ENCODE measurements around the gene KCNS3.

Gene KCNS3

GRCh38 chr2:17857021-17857420, 21.4 kb upstream of the KCNS3 start:
- no peak overlapping the region for H3K4me3 ChIP-seq
- H3K36me3 ChIP-seq (replicated peaks): no peaks in the 10 kb centered on the region
- H3K27me3 ChIP-seq (ENCODE audit: low read depth): no peaks in the 10 kb centered on the region; the same call in 1 of the 2 replicates
- in situ Hi-C loops (cut with MboI; ENCODE audit: low sequenced_read_pairs): loop anchor here (25.0 kb wide), 1 partner anchor 305 kb away; no protein-coding TSS in a partner anchor
- DNase-seq (ENCODE audit: low spot score in 2 of 2): no peak
- no peaks in the 10 kb centered on the region for H3K4me1 ChIP-seq
- H3K9me3 ChIP-seq: no peaks in the 10 kb centered on the region

DNA sequence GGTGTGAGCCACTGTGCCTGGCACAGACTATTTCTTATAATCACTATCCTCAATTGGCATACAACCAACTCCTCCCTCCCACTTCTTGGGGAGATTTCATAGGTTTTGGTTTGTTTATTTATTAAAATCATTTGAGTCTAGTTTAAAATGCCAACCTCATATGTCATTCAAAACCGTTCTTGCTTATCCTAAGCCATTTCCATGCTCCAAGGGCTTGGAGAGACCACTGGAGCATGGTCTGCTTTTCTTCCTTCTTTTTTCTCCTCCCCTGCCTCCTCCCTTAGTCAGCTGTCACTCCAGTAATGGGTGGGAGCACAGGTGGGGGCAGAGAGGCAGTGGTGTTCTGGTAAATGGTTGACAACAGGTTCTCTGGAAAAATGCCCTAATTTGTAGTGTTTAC, 20.4 kb upstream of the KCNS3 start:
- Histone ChIP-seq H3K27me3 (ENCODE audit: low read depth) (no peaks in the 10 kb centered on the region; the same call in 1 of the 2 replicates), H3K4me3 (no peak overlapping the region), H3K4me1 (peaks cover under 1% of the 10 kb centered on the region; the same call in 1 of the 2 replicates), H3K9me3 (no peaks in the 10 kb centered on the region), H3K36me3 (replicated peaks) (no peaks in the 10 kb centered on the region)
- in situ Hi-C loops (cut with MboI; ENCODE audit: low sequenced_read_pairs): loop anchor here (25.0 kb wide), 1 partner anchor 304 kb away; no protein-coding TSS in a partner anchor
- DNase-seq (ENCODE audit: low spot score in 2 of 2): no peak

- Histone ChIP-seq H3K9me3 (no peaks in the 10 kb centered on the region), H3K4me1 (peaks cover 11% of the 10 kb centered on the region), H3K27me3 (ENCODE audit: low read depth) (no peaks in the 10 kb centered on the region), H3K4me3 (no peak overlapping the region), H3K36me3 (replicated peaks) (no peaks in the 10 kb centered on the region)
- peak in 1 of 2 experiments; percentile 38 for DNase-seq (ENCODE audit: low spot score in 2 of 2)
- in situ Hi-C loops (cut with MboI; ENCODE audit: low sequenced_read_pairs): loop anchor here (25.0 kb wide), 1 partner anchor 299 kb away; no protein-coding TSS in a partner anchor
Observed at GRCh38 chr2:17863539-17863938, 14.9 kb upstream of the KCNS3 start.

DNA sequence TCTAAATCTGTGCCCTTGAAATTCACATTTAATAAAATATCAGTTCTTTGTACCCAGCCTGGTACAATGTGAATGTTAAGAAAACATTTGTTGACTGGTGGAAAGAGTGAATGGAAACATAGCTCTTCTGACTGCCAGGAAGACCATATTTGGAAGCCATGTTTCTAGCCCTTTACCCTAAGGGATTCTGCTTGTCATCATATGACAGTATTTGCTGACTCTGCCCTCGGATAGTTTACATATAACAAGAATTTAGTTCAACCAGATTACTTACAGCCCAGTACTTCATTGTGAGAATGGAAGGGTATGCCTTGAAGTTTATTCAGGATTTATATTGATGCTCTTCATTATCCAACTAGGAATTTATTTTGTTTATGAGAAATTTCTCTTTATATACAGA, 13.8 kb upstream of the KCNS3 start:
- no peak for DNase-seq (ENCODE audit: low spot score in 2 of 2)
- Histone ChIP-seq H3K4me3 (no peak overlapping the region), H3K27me3 (ENCODE audit: low read depth) (no peaks in the 10 kb centered on the region), H3K36me3 (replicated peaks) (no peaks in the 10 kb centered on the region), H3K9me3 (no peaks in the 10 kb centered on the region), H3K4me1 (peaks cover 11% of the 10 kb centered on the region)
- in situ Hi-C loops (cut with MboI; ENCODE audit: low sequenced_read_pairs): loop anchor here (25.0 kb wide), 1 partner anchor 298 kb away; no protein-coding TSS in a partner anchor

- in situ Hi-C loops (cut with MboI; ENCODE audit: low sequenced_read_pairs): loop anchor here (25.0 kb wide), 1 partner anchor 295 kb away; no protein-coding TSS in a partner anchor
- Histone ChIP-seq H3K4me1 (peaks cover 11% of the 10 kb centered on the region), H3K36me3 (replicated peaks) (no peaks in the 10 kb centered on the region), H3K4me3 (no peak overlapping the region), H3K27me3 (ENCODE audit: low read depth) (no peaks in the 10 kb centered on the region), H3K9me3 (no peaks in the 10 kb centered on the region)
- DNase-seq (ENCODE audit: low spot score in 2 of 2): no peak
Observed at GRCh38 chr2:17867133-17867532, 11.3 kb upstream of the KCNS3 start.

GRCh38 chr2:17869128-17869527, 9.3 kb upstream of the KCNS3 start:
- in situ Hi-C loops (cut with MboI; ENCODE audit: low sequenced_read_pairs): loop anchor here (25.0 kb wide), 1 partner anchor 293 kb away; no protein-coding TSS in a partner anchor
- DNase-seq (ENCODE audit: low spot score in 2 of 2): no peak

DNA sequence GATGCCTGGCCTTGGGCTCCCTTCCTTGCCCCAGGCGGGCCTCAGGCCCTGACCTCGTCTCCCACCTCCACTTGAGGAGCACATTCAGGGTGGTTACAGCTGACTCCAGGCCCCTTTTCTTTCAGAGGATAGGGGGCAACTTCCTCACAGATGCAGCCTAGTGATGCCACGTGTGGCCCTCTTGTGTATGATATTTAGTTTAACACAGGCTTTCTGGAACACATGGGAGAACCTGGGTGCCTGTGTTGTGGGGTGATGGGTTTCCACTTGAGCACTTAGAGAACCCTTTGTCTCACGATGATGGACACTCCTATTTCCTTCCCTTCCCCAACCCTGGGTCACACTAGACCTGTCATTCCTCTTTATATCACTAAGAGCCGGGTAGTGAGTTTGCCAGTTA, 6.8 kb upstream of the KCNS3 start:
- in situ Hi-C loops (cut with MboI; ENCODE audit: low sequenced_read_pairs): loop anchor here (25.0 kb wide), 1 partner anchor 291 kb away; no protein-coding TSS in a partner anchor
- Histone ChIP-seq H3K27me3 (ENCODE audit: low read depth) (no peaks in the 10 kb centered on the region), H3K36me3 (replicated peaks) (no peaks in the 10 kb centered on the region), H3K9me3 (no peaks in the 10 kb centered on the region), H3K4me3 (no peak overlapping the region), H3K4me1 (no peaks in the 10 kb centered on the region)
- DNase-seq (ENCODE audit: low spot score in 2 of 2): no peak

More at GRCh38 chr2:17869128-17869527, 9.3 kb upstream of the KCNS3 start:
- no peaks in the 10 kb centered on the region for H3K36me3 ChIP-seq (replicated peaks)
- H3K4me3 ChIP-seq: no peak overlapping the region
- no peaks in the 10 kb centered on the region for H3K27me3 ChIP-seq (ENCODE audit: low read depth)
- no peaks in the 10 kb centered on the region for H3K9me3 ChIP-seq
- H3K4me1 ChIP-seq: no peaks in the 10 kb centered on the region

DNA sequence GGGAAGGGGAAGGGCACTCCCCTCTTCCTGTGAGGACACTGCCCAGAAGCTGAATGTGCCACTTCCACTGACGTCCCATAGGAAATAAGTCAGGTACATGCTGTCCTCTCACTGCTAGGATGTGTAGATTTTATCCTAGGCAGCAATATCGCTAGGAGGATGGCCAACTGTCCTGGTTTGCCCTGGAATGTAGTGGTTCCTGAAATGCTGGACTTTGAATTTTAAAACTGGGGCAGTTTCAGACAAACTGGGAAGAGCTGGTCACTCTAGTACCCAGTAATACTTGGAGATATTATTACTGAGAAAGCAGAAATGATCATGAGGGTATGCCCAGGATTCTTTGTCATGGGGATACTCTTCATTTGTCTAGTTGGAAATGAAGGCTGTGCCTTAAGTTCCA, 5.4 kb upstream of the KCNS3 start:
- no peaks in the 10 kb centered on the region for H3K9me3 ChIP-seq
- in situ Hi-C loops (cut with MboI; ENCODE audit: low sequenced_read_pairs): loop anchor here (25.0 kb wide), 1 partner anchor 289 kb away; no protein-coding TSS in a partner anchor
- no peak for DNase-seq (ENCODE audit: low spot score in 2 of 2)
- H3K4me3 ChIP-seq: no peak overlapping the region
- H3K36me3 ChIP-seq (replicated peaks): no peaks in the 10 kb centered on the region
- peaks cover 3% of the 10 kb centered on the region for H3K4me1 ChIP-seq
- H3K27me3 ChIP-seq (ENCODE audit: low read depth): no peaks in the 10 kb centered on the region

DNA sequence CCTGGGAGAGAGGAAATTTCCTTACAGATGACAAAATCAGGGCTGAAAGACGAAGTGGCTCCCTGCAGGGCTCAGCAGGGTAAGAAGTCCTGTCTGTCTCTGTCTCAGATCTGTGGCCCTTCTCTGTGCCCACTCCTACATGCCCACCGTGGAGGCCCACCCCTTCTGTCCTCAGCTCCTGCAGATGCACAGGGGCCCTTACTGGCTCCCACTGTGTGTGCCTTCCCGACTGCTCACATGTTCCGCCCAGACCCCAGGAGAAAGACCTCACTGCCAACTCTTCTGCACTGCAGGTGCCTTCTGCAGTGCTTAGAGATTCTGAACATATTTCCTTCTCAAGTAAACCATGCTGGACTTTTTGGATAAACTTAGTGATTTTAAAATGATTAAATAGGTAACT, 1.9 kb upstream of the KCNS3 start:
- Histone ChIP-seq H3K4me1 (peaks cover 9% of the 10 kb centered on the region), H3K36me3 (replicated peaks) (0 out of 2 replicates have a peak, but pooled peaks cover 2% of the 10 kb centered on the region), H3K9me3 (no peaks in the 10 kb centered on the region), H3K4me3 (no peak overlapping the region), H3K27me3 (ENCODE audit: low read depth) (no peaks in the 10 kb centered on the region)
- in situ Hi-C loops (cut with MboI; ENCODE audit: low sequenced_read_pairs): no loop called here
- no peak for DNase-seq (ENCODE audit: low spot score in 2 of 2)

GRCh38 chr2:17877811-17878280, 621 bp upstream of the KCNS3 start:
- no peaks in the 10 kb centered on the region for H3K27me3 ChIP-seq (ENCODE audit: low read depth)

DNA sequence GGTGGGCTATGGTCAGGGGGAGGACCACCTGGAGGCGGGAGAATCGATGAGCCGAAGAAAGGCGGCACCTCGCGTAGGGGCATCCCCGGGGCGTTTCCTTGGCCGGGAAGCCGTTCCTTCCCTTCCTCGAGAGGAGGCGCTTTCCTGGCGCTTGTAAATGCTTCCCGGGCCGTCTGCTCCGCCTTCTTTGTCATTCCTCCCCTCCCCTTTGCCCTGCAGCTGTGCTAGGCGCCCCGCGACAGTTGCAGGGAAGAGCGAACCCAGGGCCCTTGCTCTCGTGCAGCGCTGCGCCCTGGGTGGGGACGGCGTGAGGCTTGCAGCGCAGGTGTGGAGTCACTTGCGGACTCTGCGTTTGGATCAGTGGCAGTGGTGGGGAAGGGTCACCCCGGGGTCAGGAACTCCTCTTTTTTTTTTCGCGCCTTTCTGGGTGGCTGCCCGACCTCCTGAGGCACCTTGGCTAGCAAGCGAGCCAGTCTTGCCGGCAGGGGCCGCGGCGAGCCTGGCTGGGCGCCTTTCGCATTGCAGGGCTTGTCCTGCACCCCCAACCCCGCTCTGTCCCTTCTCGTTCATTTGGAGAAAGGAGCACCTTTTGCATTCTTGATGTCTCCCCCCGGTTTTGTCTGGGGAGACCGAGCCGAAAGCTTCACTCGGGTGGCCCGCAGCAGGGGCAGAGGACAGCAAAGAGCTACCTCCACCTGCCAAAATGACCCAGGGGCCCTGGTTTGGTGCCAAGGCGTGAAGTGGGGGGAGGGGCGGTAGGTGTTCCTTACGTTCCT, 858 bp downstream of the KCNS3 start:
- H3K27me3 ChIP-seq (ENCODE audit: low read depth): no peaks in the 10 kb centered on the region
- in situ Hi-C loops (cut with MboI; ENCODE audit: low sequenced_read_pairs): no loop called here

More at GRCh38 chr2:17877811-17878280, 621 bp upstream of the KCNS3 start:
- Histone ChIP-seq H3K36me3 (replicated peaks) (0 out of 2 replicates have a peak, but pooled peaks cover 2% of the 10 kb centered on the region), H3K9me3 (no peaks in the 10 kb centered on the region), H3K4me1 (peaks cover 9% of the 10 kb centered on the region), H3K4me3 (peak overlapping the region; percentile 41)
- in situ Hi-C loops (cut with MboI; ENCODE audit: low sequenced_read_pairs): no loop called here
- DNase-seq (ENCODE audit: low spot score in 2 of 2): no peak

DNA sequence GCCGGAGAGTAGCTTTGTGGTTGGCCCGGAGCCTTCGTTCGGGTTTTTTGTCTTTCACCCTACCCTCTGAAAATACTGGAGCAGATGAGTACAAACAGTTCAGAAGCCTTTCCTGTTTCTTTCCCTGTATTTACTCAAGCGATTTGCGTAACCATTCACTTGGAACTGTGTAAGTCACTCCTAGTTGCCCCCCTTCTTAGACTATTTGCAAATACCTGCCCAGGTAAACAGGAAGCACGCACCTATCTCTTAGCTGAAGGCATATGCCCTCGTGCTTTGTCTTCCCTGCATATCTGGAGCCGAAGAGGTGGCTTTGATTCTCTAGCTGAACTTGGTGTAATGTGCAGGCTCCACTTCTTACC, 1.4 kb downstream of the KCNS3 start:
- peaks cover 9% of the 10 kb centered on the region for H3K4me1 ChIP-seq
- DNase-seq (ENCODE audit: low spot score in 2 of 2): no peak
- H3K36me3 ChIP-seq (replicated peaks): 0 out of 2 replicates have a peak, but pooled peaks cover 2% of the 10 kb centered on the region
- peak overlapping the region; percentile 63 for H3K4me3 ChIP-seq
- no peaks in the 10 kb centered on the region for H3K27me3 ChIP-seq (ENCODE audit: low read depth)
- in situ Hi-C loops (cut with MboI; ENCODE audit: low sequenced_read_pairs): no loop called here
- H3K9me3 ChIP-seq: no peaks in the 10 kb centered on the region

More for the DNA sequence above, 858 bp downstream of the KCNS3 start:
- Histone ChIP-seq H3K4me1 (peaks cover 9% of the 10 kb centered on the region), H3K36me3 (replicated peaks) (0 out of 2 replicates have a peak, but pooled peaks cover 2% of the 10 kb centered on the region), H3K4me3 (peak overlapping the region; percentile 63), H3K9me3 (no peaks in the 10 kb centered on the region)
- DNase-seq (ENCODE audit: low spot score in 2 of 2): peak; percentile 88 to 94

DNA sequence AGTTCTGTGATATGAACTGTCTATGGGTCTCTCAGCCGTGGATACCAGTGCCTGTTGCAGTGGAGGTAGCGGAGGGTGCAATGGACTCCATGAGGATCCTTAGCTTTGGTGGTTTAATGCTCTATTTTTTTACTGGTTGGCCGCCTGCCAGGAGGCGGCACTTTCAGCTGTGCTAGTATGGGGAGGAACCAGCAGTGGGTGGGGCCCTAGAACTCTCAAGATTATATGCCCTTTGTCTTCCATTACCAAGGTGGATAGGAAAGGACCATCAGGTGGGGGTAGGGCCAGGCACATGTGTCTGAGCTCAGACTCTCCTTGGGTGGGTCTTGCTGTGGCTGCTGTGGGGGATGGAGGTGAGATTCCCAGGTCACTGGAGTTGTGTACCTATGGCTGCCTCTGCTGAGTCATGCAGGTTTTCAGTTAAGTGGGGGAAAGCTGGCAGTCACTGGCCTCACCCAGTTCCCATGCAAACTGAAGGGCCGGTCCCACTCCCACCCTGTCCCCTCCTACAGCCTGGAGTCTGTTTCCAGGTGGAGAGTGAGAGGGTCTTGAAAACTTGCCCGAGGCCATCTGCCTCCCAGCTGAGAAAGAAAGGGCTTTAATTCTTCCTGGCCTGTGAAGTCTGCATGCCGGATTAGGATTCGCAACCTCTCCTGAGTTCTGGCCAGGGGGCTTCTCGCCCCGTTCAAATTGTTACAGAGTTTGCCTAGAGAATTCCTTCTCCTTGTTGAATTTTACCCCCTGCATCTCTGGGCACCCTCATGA, 14.5 kb downstream of the KCNS3 start:
- Histone ChIP-seq H3K36me3 (replicated peaks) (no peaks in the 10 kb centered on the region), H3K4me3 (no peak overlapping the region), H3K4me1 (peaks cover 7% of the 10 kb centered on the region), H3K27me3 (ENCODE audit: low read depth) (no peaks in the 10 kb centered on the region), H3K9me3 (peaks cover 5% of the 10 kb centered on the region; the same call in 1 of the 2 replicates)
- in situ Hi-C loops (cut with MboI; ENCODE audit: low sequenced_read_pairs): no loop called here
- peak in 1 of 2 experiments; percentile 69 for DNase-seq (ENCODE audit: low spot score in 2 of 2)
